ENCODE data around the gene DBNDD2.

DNA sequence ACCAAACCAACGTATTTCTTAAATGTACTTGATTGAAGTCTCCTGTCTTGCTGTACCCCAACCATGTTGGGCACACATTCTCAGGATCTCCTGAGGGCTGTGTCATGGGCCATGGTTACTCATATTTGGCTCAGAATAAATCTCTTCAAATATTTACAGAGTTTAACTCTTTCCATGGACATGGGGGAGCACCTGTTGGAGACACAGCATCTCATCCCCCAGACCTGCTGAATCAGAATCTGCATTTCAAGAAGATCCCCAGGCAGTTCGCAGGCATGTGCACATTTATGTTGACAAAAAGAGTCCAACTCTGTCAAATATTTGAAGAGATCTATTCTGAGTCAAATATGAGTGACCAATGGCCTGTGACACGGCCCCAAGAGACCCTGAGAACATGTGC is 32.3 kb downstream of the DBNDD2 start:
- TF ChIP-seq, protein P1, sequence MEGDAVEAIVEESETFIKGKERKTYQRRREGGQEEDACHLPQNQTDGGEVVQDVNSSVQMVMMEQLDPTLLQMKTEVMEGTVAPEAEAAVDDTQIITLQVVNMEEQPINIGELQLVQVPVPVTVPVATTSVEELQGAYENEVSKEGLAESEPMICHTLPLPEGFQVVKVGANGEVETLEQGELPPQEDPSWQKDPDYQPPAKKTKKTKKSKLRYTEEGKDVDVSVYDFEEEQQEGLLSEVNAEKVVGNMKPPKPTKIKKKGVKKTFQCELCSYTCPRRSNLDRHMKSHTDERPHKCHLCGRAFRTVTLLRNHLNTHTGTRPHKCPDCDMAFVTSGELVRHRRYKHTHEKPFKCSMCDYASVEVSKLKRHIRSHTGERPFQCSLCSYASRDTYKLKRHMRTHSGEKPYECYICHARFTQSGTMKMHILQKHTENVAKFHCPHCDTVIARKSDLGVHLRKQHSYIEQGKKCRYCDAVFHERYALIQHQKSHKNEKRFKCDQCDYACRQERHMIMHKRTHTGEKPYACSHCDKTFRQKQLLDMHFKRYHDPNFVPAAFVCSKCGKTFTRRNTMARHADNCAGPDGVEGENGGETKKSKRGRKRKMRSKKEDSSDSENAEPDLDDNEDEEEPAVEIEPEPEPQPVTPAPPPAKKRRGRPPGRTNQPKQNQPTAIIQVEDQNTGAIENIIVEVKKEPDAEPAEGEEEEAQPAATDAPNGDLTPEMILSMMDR (IDR thresholded peaks at IDR 0.05): no peak
- TF ChIP-seq POLR2A (IDR thresholded peaks at IDR 0.05): no peak

Measured in heart left ventricle (tissue), 13 donors.